ENCODE data around the gene OPCML.

OPCML gene

DNA sequence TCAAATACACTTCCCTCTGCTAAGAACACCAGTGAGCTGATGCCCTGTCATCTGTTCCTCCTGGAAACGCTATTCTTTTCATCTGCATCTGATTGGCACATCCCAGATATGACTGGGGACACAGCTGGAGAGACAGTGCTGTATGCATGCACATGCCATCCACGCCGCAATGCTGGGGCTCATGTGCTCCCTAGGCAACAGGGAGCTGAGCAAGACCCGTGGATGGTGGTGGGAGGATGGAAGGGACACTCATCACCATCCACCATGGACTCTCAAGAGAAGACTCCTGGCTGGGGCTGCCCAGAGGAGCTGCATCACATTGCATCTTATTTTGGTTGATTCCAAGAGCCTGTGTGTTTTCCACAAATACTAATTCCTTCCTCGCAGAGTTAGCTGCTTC lies 534.9 kb downstream of the OPCML start:
- Histone ChIP-seq H3K27ac (ENCODE audit: low read depth, low read length) (no peak overlapping the region), H3K9me3 (ENCODE audit: insufficient read depth, low read length) (no peaks in the 10 kb centered on the region), H3K4me3 (ENCODE audit: insufficient read depth, low read length, poor library complexity, severe bottlenecking) (no peak overlapping the region), H3F3A (ENCODE audit: insufficient read depth) (no peaks in the 10 kb centered on the region), H3K4me2 (ENCODE audit: low read depth, low read length, poor library complexity, severe bottlenecking) (no peak overlapping the region), H3K79me2 (ENCODE audit: insufficient read depth, low read length) (no peaks in the 10 kb centered on the region), H4K20me1 (ENCODE audit: low read depth, low read length) (no peaks in the 10 kb centered on the region), H3K9ac (ENCODE audit: low read length) (no peak overlapping the region), H3K36me3 (ENCODE audit: low read length) (no peaks in the 10 kb centered on the region), H3K9me2 (replicated peaks; ENCODE audit: insufficient read depth, low read length) (no peaks in the 10 kb centered on the region), H2AFZ (ENCODE audit: low read depth, low read length, severe bottlenecking) (no peak overlapping the region), H3K27me3 (ENCODE audit: low read length) (no peaks in the 10 kb centered on the region)
- TF ChIP-seq EZH2phosphoT487 (conservative IDR thresholded peaks at IDR 0.05; ENCODE audit: low read length) = no peak
- TF ChIP-seq, protein P1, sequence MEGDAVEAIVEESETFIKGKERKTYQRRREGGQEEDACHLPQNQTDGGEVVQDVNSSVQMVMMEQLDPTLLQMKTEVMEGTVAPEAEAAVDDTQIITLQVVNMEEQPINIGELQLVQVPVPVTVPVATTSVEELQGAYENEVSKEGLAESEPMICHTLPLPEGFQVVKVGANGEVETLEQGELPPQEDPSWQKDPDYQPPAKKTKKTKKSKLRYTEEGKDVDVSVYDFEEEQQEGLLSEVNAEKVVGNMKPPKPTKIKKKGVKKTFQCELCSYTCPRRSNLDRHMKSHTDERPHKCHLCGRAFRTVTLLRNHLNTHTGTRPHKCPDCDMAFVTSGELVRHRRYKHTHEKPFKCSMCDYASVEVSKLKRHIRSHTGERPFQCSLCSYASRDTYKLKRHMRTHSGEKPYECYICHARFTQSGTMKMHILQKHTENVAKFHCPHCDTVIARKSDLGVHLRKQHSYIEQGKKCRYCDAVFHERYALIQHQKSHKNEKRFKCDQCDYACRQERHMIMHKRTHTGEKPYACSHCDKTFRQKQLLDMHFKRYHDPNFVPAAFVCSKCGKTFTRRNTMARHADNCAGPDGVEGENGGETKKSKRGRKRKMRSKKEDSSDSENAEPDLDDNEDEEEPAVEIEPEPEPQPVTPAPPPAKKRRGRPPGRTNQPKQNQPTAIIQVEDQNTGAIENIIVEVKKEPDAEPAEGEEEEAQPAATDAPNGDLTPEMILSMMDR (IDR thresholded peaks at IDR 0.05; ENCODE audit: insufficient read depth, low read length, poor library complexity, severe bottlenecking) = no peak

DNA sequence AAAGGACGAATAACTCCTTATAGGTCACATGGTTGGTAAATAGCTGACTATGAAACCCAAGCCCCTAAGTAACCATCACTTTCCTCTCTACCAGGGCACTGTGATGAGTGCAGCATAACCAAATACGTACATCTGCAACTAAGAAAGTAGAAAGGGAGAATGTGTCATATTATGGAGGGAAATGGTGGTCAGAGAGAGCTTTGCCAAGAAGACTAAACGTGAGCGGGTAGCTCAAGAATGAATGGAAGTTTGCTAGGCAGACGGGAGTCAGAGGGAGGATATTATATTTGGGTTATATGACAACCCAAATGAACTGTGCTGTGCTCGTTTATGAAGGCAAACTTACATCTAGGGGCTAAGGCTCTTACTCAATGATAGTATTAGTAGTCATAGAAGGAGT lies 537.3 kb downstream of the OPCML start:
- H3K79me2 ChIP-seq (ENCODE audit: insufficient read depth, low read length) = no peaks in the 10 kb centered on the region
- TF ChIP-seq EZH2phosphoT487 (conservative IDR thresholded peaks at IDR 0.05; ENCODE audit: low read length) = no peak
- TF ChIP-seq, protein P1 (IDR thresholded peaks at IDR 0.05; ENCODE audit: insufficient read depth, low read length, poor library complexity, severe bottlenecking) = no peak
- no peak overlapping the region for H3K27ac ChIP-seq (ENCODE audit: low read depth, low read length)
- no peak overlapping the region for H2AFZ ChIP-seq (ENCODE audit: low read depth, low read length, severe bottlenecking)
- no peaks in the 10 kb centered on the region for H3K9me3 ChIP-seq (ENCODE audit: insufficient read depth, low read length)
- no peak overlapping the region for H3K4me3 ChIP-seq (ENCODE audit: insufficient read depth, low read length, poor library complexity, severe bottlenecking)
- no peak overlapping the region for H3K9ac ChIP-seq (ENCODE audit: low read length)
- no peaks in the 10 kb centered on the region for H3K27me3 ChIP-seq (ENCODE audit: low read length)
- no peaks in the 10 kb centered on the region for H3F3A ChIP-seq (ENCODE audit: insufficient read depth)
- H3K9me2 ChIP-seq (replicated peaks; ENCODE audit: insufficient read depth, low read length) = no peaks in the 10 kb centered on the region
- H3K36me3 ChIP-seq (ENCODE audit: low read length) = no peaks in the 10 kb centered on the region
- H4K20me1 ChIP-seq (ENCODE audit: low read depth, low read length) = no peaks in the 10 kb centered on the region
- no peak overlapping the region for H3K4me2 ChIP-seq (ENCODE audit: low read depth, low read length, poor library complexity, severe bottlenecking)

DNA sequence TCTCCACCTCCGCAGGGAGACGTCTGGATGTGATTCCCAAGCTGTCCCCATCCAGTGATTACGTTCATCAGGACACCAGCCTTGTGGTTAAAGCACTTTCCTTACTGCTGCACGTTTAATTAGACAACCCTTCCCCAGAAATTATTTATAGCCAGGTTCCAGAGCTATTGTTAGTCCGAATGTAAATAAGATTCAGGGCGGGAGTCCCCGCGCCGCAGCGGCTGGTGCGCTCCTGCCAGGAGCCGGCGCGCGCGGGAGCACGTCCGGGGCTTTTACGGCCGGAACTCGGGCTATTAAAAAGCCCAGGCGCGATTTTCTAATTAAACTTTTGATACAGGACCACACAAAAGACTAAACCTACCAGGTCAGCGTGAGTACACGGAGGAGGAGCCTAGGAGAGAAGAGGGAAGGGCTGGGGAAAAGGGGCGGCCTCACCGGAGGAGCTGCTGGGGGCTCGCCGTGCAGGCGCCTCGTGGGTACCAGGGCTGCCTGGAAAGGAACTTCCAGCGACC lies 538.3 kb downstream of the OPCML start:
- TF ChIP-seq, protein P1 (IDR thresholded peaks at IDR 0.05; ENCODE audit: insufficient read depth, low read length, poor library complexity, severe bottlenecking) = no peak
- TF ChIP-seq EZH2phosphoT487 (conservative IDR thresholded peaks at IDR 0.05; ENCODE audit: low read length) = no peak
- Histone ChIP-seq H3K79me2 (ENCODE audit: insufficient read depth, low read length) (no peaks in the 10 kb centered on the region), H3K4me2 (ENCODE audit: low read depth, low read length, poor library complexity, severe bottlenecking) (no peak overlapping the region), H3K27me3 (ENCODE audit: low read length) (no peaks in the 10 kb centered on the region), H3K9ac (ENCODE audit: low read length) (no peak overlapping the region), H3K36me3 (ENCODE audit: low read length) (no peaks in the 10 kb centered on the region), H3K4me3 (ENCODE audit: insufficient read depth, low read length, poor library complexity, severe bottlenecking) (no peak overlapping the region), H3K9me2 (replicated peaks; ENCODE audit: insufficient read depth, low read length) (no peaks in the 10 kb centered on the region), H2AFZ (ENCODE audit: low read depth, low read length, severe bottlenecking) (no peak overlapping the region), H3F3A (ENCODE audit: insufficient read depth) (no peaks in the 10 kb centered on the region), H3K9me3 (ENCODE audit: insufficient read depth, low read length) (no peaks in the 10 kb centered on the region), H3K27ac (ENCODE audit: low read depth, low read length) (no peak overlapping the region), H4K20me1 (ENCODE audit: low read depth, low read length) (no peaks in the 10 kb centered on the region)
